CD4-positive, alpha-beta memory T cell (primary cell): ENCODE results near the gene PPP1CC. TPM values are rescaled to one million over a fixed set of nuclear protein-coding genes. Genes with fewer than 3 reads are reported as not detected.

Experiments used
- CTCF ChIA-PET: fragments of 350-600 bp; sonication (Branson Sonifier 250); formaldehyde crosslinking; loops from one replicate; lab custom pipeline; 2021; ENCODE audit warnings: inconsistent platforms; ENCODE audit not compliant: partially characterized antibody; lab: Charles Lee
- POLR2A ChIA-PET: fragments of 350-600 bp; sonication (Branson Sonifier 250); formaldehyde crosslinking; loops from one replicate; lab custom pipeline; 2021; ENCODE audit not compliant: partially characterized antibody; lab: Charles Lee
- DNase-seq, 5 donors: peaks; one replicate each; pipeline versions ENCODE4 v3.0.0 to v3.0.0-alpha.2; 2020 to 2022; ENCODE audit warnings: mixed read lengths in 1 of 5
- H3K27ac ChIP-seq: one replicate; pipeline ENCODE4 v1.7.0; 2013; ENCODE audit warnings: low read depth, low read length
- H3K27me3 ChIP-seq: 2 replicates; pipeline ENCODE4 v1.7.0; 2013; ENCODE audit warnings: mild to moderate bottlenecking, low read length, moderate library complexity; ENCODE audit not compliant: insufficient read depth
- H3K36me3 ChIP-seq: 2 replicates; pipeline ENCODE4 v1.7.0; 2013; ENCODE audit warnings: mild to moderate bottlenecking, low read length, moderate library complexity; ENCODE audit not compliant: insufficient read depth
- H3K4me1 ChIP-seq: 2 replicates; pipeline ENCODE4 v1.7.0; 2013; ENCODE audit warnings: mild to moderate bottlenecking, low read length, moderate library complexity; ENCODE audit not compliant: insufficient read depth
- H3K4me3 ChIP-seq, 2 donors: one replicate each; pipeline ENCODE4 v1.7.0; 2013; ENCODE audit warnings: low read length in 2 of 2, mild to moderate bottlenecking in 1 of 2
- H3K9me3 ChIP-seq, 2 donors: one replicate each; pipeline ENCODE4 v1.7.0; 2013; ENCODE audit warnings: low read length in 2 of 2, control low read depth in 1 of 2; ENCODE audit not compliant: control insufficient read depth in 1 of 2
- H3K27ac Mint-ChIP-seq, 7 donors: one replicate each; pipeline ENCODE4 v1.8.0; 2020 to 2021; ENCODE audit warnings: mixed read lengths in 7 of 7, mild to moderate bottlenecking in 6 of 7, inconsistent platforms in 3 of 7, moderate library complexity in 3 of 7
- H3K27me3 Mint-ChIP-seq, 2 donors: one replicate each; pipeline ENCODE4 v1.8.0; 2020 to 2021; ENCODE audit warnings: mixed read lengths in 2 of 2
- H3K36me3 Mint-ChIP-seq, 2 donors: one replicate each; pipeline ENCODE4 v1.8.0; 2020 to 2021; ENCODE audit warnings: mixed read lengths in 2 of 2, inconsistent platforms in 1 of 2, mild to moderate bottlenecking in 1 of 2
- H3K4me1 Mint-ChIP-seq, 4 donors: one replicate each; pipeline ENCODE4 v1.8.0; 2020 to 2021; ENCODE audit warnings: mixed read lengths in 4 of 4, mild to moderate bottlenecking in 1 of 4
- H3K4me3 Mint-ChIP-seq, 8 donors: one replicate each; pipeline ENCODE4 v1.8.0; 2020 to 2021; ENCODE audit warnings: mixed read lengths in 8 of 8, mild to moderate bottlenecking in 7 of 8, moderate library complexity in 6 of 8, inconsistent platforms in 3 of 8
- H3K9me3 Mint-ChIP-seq, 8 donors: one replicate each; pipeline ENCODE4 v1.8.0; 2020 to 2021; ENCODE audit warnings: mixed read lengths in 8 of 8, mild to moderate bottlenecking in 5 of 8, inconsistent platforms in 3 of 8, moderate library complexity in 1 of 8
- intact Hi-C: fragments of 100-400 bp; cut with micrococcal nuclease; formaldehyde crosslinking; loops from one replicate; pipeline ENCODE4 v1.15.1; 2023
- polyA plus RNA-seq, 2 donors: library from polyadenylated mRNA; unstranded; fragments of 300-500 nt; fragmentation: Illumina TruSeq; gene quantifications; one replicate each; pipeline ENCODE4 v1.2.3, GENCODE V29; 2021
- total RNA-seq, 2 experiments: library from RNA; stranded (reverse); gene quantifications; one replicate each; pipeline ENCODE4 v1.2.3, GENCODE V29; 2021

Gene PPP1CC
- total and polyA plus RNA-seq, 4 experiments from 2014 or later = 140 to 216 (median 157) TPM

DNA sequence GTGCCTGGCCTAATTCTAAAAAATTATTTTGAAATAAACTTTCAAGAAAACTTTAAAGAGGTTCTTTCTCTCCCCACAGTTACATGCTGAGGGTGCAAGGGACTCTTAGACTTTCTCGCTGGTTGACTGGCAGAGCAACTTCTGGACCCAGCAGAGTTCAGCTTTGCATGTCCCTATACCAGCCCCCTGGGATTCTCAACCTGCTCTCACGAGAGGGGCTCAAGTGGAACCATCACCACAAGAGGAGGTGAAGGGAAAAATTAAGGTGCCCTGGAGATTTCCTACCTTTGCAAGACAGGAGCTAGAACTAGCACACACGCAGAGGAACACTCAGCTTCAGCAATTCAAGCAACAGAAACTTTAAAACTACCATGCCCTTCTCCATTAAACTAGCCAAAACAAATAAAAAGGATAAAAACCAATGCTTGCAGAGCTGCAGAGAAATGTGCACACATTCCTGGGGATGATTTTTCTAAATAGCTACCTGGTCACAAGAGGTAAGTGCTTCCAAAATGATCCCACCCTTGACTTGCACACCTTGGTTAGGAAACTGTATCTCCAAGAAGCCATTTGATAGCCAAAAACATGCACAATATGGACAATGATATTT is 56.3 kb downstream of the PPP1CC start:
- ChIA-PET POLR2A (interaction anchor here (1.0 kb wide), 1 partner anchor 11 kb away, joined by 3 read pairs; no protein-coding TSS in a partner anchor), CTCF (interaction anchor here (0.9 to 2.4 kb wide), 2 partner anchors 9 to 135 kb away, joined by 3 to 5 read pairs; no protein-coding TSS in a partner anchor)
- Histone ChIP-seq H3K4me3 (no peak overlapping the region), H3K9me3 (no peaks in the 10 kb centered on the region), H3K27ac (no peak overlapping the region), H3K36me3 (no peaks in the 10 kb centered on the region), H3K4me1 (peaks cover 24% of the 10 kb centered on the region), H3K27me3 (no peaks in the 10 kb centered on the region)
- Mint-ChIP-seq H3K4me1 (peaks cover 15 to 48% (median 25%) of the 10 kb centered on the region in 4 donors), H3K27ac (peak overlapping the region in 2 of 7 donors; percentile 66 to 72), H3K4me3 (peak overlapping the region in 3 of 8 donors; percentile 62 to 84 (median 75)), H3K27me3 (peaks cover 0 to 5% of the 10 kb centered on the region in 2 donors), H3K9me3 (peaks cover 0 to 4% (median 0%) of the 10 kb centered on the region in 8 donors), H3K36me3 (peaks cover 6 to 24% of the 10 kb centered on the region in 2 donors)
- no peak for DNase-seq
- intact Hi-C loops = no loop called here

DNA sequence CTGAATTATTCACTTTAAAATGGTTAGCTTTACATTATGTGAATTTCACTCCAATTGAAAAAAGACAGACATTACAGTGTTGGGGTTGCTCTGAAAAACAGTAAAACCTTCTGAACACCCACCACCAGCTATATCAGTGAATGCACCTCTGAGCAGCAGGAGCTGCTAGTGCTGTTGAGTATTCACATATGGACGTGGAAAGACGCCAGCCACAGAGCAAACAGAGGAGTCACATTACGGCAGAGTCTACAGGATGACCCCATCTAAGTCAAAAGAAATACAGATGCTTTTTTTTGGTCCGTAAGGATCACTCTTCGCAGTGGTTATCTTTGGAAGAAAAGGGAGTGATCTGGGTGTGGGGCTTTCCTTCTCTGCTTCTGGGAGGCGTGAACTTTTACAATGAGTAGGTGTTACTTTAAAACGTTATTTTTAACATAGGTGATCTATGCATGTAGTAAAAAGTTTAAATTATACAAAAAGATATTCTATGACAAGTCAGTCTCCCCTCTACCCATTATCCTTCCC is 58.3 kb downstream of the PPP1CC start:
- no peaks in the 10 kb centered on the region for H3K27me3 ChIP-seq
- peak overlapping the region in 1 of 8 donors; percentile 27 for H3K4me3 Mint-ChIP-seq
- no peak overlapping the region for H3K27ac ChIP-seq
- H3K36me3 Mint-ChIP-seq = peaks cover 4 to 24% of the 10 kb centered on the region in 2 donors
- POLR2A ChIA-PET = no interaction called here
- CTCF ChIA-PET = interaction anchor here (2.4 kb wide), 1 partner anchor 11 kb away, joined by 5 read pairs; no protein-coding TSS in a partner anchor
- no peak overlapping the region for H3K27ac Mint-ChIP-seq
- no peak for DNase-seq
- no peaks in the 10 kb centered on the region for H3K9me3 ChIP-seq
- intact Hi-C loops = no loop called here
- peaks cover 0 to 4% (median 0%) of the 10 kb centered on the region in 8 donors for H3K9me3 Mint-ChIP-seq
- H3K4me1 ChIP-seq = peaks cover 13% of the 10 kb centered on the region
- peaks cover 0 to 5% of the 10 kb centered on the region in 2 donors for H3K27me3 Mint-ChIP-seq
- H3K4me3 ChIP-seq = no peak overlapping the region
- H3K4me1 Mint-ChIP-seq = peaks cover 6 to 40% (median 14%) of the 10 kb centered on the region in 4 donors
- H3K36me3 ChIP-seq = no peaks in the 10 kb centered on the region

DNA sequence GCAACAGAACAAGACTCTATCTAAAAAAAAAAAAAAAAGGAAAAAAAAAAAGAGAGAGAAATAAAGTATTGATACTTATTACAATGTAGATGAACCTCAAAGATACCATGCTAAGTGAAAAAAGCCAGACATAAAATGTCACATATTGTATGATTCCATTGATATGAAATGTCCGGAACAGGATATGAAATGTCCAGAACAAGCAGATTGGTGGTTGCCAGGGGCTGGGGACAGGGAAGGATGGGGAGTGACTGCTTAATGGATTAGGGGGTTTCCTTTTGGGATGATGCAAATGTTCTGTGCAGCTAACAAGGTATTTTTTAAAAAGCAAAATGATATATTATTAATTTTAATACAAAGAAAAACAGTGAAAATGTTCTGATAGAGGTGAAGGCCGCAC is 58.8 kb downstream of the PPP1CC start:
- CTCF ChIA-PET = no interaction called here
- POLR2A ChIA-PET = no interaction called here
- H3K27me3 Mint-ChIP-seq = peaks cover 0 to 5% of the 10 kb centered on the region in 2 donors
- Histone ChIP-seq H3K9me3 (no peaks in the 10 kb centered on the region), H3K4me3 (no peak overlapping the region), H3K27me3 (no peaks in the 10 kb centered on the region), H3K36me3 (no peaks in the 10 kb centered on the region), H3K27ac (no peak overlapping the region), H3K4me1 (peaks cover 12% of the 10 kb centered on the region)
- intact Hi-C loops = no loop called here
- H3K27ac Mint-ChIP-seq = no peak overlapping the region
- peaks cover 0 to 4% (median 0%) of the 10 kb centered on the region in 8 donors for H3K9me3 Mint-ChIP-seq
- peaks cover 4 to 24% of the 10 kb centered on the region in 2 donors for H3K36me3 Mint-ChIP-seq
- no peak for DNase-seq
- peaks cover 5 to 38% (median 15%) of the 10 kb centered on the region in 4 donors for H3K4me1 Mint-ChIP-seq
- H3K4me3 Mint-ChIP-seq = peak overlapping the region in 1 of 8 donors; percentile 65

DNA sequence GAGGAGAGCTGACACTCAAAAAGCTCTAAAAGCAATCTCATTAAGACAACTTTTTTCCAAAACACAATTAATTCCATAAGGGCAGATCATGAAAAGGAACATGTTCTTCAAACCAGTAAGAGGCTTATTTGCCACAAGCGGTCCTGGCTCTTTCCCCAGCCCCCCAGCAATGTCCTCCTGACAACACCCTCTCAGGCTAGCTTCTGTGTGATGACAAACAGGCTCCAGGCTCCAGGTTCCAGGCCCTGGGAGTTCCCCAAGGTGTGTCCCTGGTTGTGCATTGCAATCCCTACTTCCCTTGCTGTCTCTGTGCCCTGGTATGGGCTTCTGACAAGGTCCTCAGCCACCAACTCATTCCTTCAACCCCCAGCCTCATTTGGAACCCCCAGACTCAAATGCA is 62.7 kb downstream of the PPP1CC start:
- Histone ChIP-seq H3K4me3 (no peak overlapping the region), H3K36me3 (no peaks in the 10 kb centered on the region), H3K9me3 (no peaks in the 10 kb centered on the region), H3K27me3 (no peaks in the 10 kb centered on the region), H3K27ac (no peak overlapping the region), H3K4me1 (peaks cover 22% of the 10 kb centered on the region)
- POLR2A ChIA-PET = interaction anchor here (1.1 kb wide), 1 partner anchor 10 kb away, joined by 3 read pairs; no protein-coding TSS in a partner anchor
- peaks cover 11 to 29% (median 18%) of the 10 kb centered on the region in 4 donors for H3K4me1 Mint-ChIP-seq
- H3K4me3 Mint-ChIP-seq = peak overlapping the region in 1 of 8 donors; percentile 36
- H3K27ac Mint-ChIP-seq = peak overlapping the region in 3 of 7 donors; percentile 1 to 20 (median 10)
- CTCF ChIA-PET = no interaction called here
- peaks cover 7 to 10% of the 10 kb centered on the region in 2 donors for H3K36me3 Mint-ChIP-seq
- H3K9me3 Mint-ChIP-seq = peaks cover 0 to 3% (median 0%) of the 10 kb centered on the region in 8 donors
- no peak for DNase-seq
- H3K27me3 Mint-ChIP-seq = no peaks in the 10 kb centered on the region
- intact Hi-C loops = no loop called here

DNA sequence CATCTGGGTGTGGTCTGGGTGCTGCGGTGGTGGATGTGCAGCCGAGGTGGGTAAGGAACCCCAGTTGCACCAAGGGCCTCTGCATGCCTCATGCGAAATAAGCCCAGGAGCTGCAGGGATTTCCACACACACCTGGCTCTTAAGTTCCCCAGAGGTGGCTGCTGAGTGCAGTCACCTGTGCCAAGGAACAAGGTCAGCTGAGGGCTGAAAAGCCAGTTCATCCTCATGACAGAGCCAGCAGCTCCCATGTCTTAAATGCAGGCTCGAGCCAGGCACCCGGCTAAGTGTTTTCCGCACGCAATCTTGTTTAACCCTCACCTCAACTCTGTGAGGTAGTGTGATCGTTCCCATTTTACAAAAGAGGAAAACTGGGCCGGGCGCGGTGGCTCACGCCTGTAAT is 63.5 kb downstream of the PPP1CC start:
- Mint-ChIP-seq H3K4me3 (no peak overlapping the region), H3K27me3 (no peaks in the 10 kb centered on the region), H3K27ac (no peak overlapping the region), H3K9me3 (peaks cover 0 to 7% (median 4%) of the 10 kb centered on the region in 8 donors), H3K36me3 (peaks cover 7 to 12% of the 10 kb centered on the region in 2 donors), H3K4me1 (peaks cover 12 to 25% (median 18%) of the 10 kb centered on the region in 4 donors)
- no peak for DNase-seq
- Histone ChIP-seq H3K4me1 (peaks cover 22% of the 10 kb centered on the region), H3K27me3 (no peaks in the 10 kb centered on the region), H3K36me3 (no peaks in the 10 kb centered on the region), H3K9me3 (no peaks in the 10 kb centered on the region), H3K27ac (no peak overlapping the region), H3K4me3 (no peak overlapping the region)
- ChIA-PET CTCF (no interaction called here), POLR2A (no interaction called here)
- intact Hi-C loops = no loop called here

DNA sequence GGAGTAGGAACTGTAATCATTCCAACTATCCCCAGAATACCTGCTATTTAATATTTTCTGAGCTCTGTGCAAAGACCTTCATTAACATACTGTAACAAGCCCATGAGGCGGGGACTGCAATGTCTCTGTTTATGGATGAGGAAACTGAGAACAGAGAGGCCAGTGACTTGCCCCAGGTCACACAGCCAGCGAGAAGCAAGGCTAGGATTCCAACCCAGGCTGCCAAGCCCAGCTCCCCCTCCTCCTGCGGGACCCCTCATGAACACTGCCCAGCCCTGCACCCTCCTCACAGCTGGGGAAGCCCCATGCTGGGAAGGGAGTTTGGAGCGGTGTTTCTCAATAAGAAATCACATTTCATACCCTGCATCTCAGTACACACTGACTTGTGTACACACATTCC is 64.7 kb downstream of the PPP1CC start:
- DNase-seq = no peak
- no peak overlapping the region for H3K27ac ChIP-seq
- POLR2A ChIA-PET = no interaction called here
- intact Hi-C loops = no loop called here
- Mint-ChIP-seq H3K4me3 (peak overlapping the region in 6 of 8 donors; percentile 20 to 81 (median 48)), H3K36me3 (peaks cover 9% of the 10 kb centered on the region in 2 donors), H3K27me3 (no peaks in the 10 kb centered on the region), H3K4me1 (peaks cover 12 to 25% (median 18%) of the 10 kb centered on the region in 4 donors), H3K9me3 (peaks cover 0 to 8% (median 4%) of the 10 kb centered on the region in 8 donors), H3K27ac (peak overlapping the region; percentile 63 to 92 (median 83))
- H3K27me3 ChIP-seq = no peaks in the 10 kb centered on the region
- peaks cover 22% of the 10 kb centered on the region for H3K4me1 ChIP-seq
- H3K9me3 ChIP-seq = no peaks in the 10 kb centered on the region
- no peaks in the 10 kb centered on the region for H3K36me3 ChIP-seq
- H3K4me3 ChIP-seq = no peak overlapping the region
- CTCF ChIA-PET = interaction anchor here (1.1 kb wide), 1 partner anchor 20 kb away, joined by 3 read pairs; no protein-coding TSS in a partner anchor
